HG02981 (cell line): ENCODE data around the gene KRTAP12-3.
"Not testable (repeated sequence)": the region's sequence is repeated elsewhere in the genome, so short reads cannot be mapped to it uniquely, and the experiment has no call there.

Source experiments
- ATAC-seq: cut with Tn5 transposase; IDR thresholded peaks from one replicate; pipeline ENCODE4 v1.9.1; 2021; ENCODE audit warnings: mild to moderate bottlenecking, moderate library complexity; ENCODE audit not compliant: unreplicated experiment

The KRTAP12-3 gene, protein sequence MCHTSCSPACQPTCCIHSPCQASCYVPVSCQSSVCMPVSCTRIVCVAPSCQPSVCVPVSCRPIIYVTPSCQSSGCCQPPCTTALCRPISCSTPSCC

GRCh38 chr21:44657635-44658540, at the start of gene KRTAP12-3:
Gene KRTAP12-3 (plus strand): TSS chr21:44657932. CDS start chr21:44657980, 48 bp downstream.
- ATAC-seq: no peak

DNA sequence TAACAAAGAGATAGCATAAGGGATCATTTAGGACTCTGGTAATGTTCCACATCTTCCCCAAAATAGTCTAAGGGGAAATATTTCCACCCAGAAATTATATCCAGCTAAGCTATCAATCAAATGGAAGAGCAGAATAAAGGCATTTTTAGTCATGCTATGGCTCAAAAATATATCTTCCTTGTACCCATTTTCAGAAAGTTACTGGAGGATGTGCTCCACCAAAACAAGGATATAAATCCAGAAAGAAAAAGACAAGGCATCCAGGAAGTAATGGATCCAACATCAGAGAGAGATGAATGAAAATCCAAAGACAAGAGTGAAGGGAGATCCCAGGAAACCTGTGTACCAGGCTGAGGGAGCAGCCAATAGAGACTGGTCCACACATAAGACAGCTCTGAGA, 48.5 kb upstream of the KRTAP12-3 start:
- no peak for ATAC-seq

DNA sequence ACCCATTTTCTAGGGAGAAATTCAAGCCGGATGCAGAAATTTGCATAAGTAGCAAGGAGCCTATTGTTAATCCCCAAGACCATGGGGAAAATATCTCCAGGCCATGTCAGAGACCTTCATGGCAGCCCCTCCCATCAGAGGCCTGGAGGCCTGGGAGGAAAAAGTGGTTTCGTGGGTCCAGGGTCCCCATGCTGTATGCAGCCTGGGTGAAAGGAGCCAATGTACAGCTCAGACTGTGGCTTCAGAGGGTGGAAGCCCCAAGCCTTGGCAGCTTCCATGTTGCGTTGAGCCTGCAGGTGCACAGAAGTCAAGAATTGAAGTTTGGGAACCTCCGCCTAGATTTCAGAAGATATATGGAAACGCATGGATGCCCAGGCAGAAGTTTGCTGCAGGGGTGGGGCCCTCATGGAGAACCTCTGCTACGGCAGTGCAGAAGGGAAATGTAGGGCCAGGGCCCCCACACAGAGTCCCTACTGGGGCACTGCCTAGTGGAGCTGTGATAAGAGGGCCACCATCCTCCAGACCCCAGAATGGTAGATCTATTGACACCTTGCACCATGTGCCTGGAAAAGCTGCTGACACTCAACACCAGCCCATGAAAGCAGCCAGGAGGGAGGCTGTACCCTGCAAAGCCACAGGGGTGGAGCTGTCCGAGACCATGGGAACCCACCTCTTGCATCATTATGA, 47.4 kb upstream of the KRTAP12-3 start:
- ATAC-seq: not testable (repeated sequence)

- ATAC-seq: no peak
Measured at GRCh38 chr21:44611551-44611950, 46.2 kb upstream of the KRTAP12-3 start.

- no peak for ATAC-seq
Measured at GRCh38 chr21:44612029-44612486, 45.7 kb upstream of the KRTAP12-3 start, which contains the start of gene KRTAP10-8. Gene KRTAP10-8 (plus strand): TSS chr21:44612079. CDS start chr21:44612101, 22 bp downstream.

GRCh38 chr21:44612669-44613229, 45.0 kb upstream of the KRTAP12-3 start:
- no peak for ATAC-seq

DNA sequence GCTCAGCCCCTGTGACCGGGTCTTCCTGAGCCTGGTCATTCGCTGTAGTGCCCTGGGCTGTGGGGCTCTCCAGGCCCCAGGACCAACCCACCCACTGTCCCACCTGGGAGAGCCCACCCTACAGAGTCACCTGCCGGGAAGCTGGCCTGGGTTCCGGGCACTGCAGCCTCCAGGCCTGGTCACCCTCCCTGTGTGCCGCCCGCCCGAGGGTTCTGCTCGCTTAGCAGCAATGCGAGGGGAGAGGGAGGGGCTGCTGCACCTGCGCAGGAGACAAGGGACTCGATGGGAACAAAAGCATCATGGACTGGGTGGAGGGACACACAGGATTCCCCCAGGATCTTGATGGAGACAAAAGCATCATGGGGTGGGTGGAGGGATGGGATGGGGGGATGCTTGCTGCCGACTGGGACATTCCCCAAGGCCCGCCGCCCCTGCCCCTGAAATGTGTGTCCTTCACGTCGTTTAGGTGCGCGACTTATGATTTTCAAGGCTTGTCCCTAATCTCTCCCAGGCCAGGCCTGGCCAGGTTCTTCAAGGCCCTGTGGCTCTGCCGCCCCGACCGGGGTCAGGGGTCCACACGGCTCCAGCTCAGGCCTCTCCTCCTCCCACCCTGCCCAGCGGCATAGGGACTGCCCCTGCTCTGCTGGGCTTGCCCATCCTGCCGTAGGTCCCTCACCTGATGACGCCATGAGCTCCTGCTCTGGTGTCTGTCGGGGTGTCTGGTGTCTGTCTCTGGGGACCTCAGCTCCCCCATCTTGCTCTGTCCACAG, 44.2 kb upstream of the KRTAP12-3 start:
- no peak for ATAC-seq

DNA sequence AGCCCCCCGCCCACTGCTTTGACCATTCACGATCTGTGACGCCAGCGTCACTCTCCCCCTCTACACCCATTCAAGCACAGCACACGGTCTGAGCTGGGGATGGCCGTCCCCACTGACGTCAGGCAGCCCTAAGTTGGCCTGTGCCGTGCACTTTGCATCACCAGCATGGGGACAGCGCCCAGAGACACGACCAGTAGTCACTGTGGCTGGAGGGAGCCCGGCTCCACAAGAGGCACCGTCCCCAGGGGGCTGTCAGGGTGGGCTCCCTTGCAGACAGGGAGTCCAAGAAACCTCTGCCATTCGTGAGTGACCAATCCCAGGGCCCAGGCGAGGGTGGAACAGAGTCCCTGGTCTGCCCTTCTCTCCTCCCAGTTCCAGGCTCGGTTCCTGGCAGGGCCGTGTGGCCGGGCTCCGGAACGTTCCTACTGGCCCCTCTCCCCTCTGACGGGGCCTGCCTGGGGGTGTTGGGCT, 43.5 kb upstream of the KRTAP12-3 start:
- ATAC-seq: no peak

DNA sequence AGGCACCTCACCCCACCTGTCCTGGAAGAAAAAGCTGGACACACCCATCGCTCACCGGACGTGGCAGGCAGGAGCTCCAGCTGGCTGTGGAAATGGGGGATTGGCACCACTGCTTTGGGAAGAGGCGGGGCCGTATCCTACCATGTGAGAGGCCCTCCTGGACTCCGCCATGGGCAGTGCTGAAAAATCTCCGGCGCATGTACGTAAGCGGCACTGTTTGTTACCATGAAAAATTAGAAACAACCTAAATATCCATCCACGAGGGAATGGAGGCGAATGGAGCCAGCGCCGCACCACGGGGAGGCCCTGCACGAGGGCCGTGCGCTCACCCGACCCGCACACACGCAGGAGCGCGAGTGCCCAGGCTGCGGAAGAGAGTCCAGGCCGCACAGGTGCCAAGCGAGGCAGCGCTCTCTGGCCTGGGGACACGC, 42.8 kb upstream of the KRTAP12-3 start:
- ATAC-seq: no peak

DNA sequence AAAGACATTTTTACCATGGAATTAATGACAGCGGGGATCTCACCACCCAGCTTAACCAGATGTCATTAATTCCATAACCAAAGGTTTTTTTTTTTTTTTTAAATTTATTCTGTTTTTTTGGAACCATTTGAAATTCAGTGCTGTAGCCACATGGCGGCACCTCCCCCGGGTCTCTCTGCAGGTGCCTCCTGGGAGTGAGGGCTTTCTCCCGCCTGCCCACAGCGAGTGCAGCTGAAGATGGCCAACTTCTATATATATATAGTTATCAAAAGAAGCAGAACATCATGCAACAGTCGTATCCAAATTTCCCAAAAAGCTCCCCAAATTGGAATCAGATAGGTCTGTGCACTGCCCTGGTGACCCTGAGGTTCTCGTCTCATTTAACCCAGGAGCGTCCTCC, 42.3 kb upstream of the KRTAP12-3 start:
- no peak for ATAC-seq

GRCh38 chr21:44615911-44616590, 41.7 kb upstream of the KRTAP12-3 start:
- ATAC-seq: no peak

DNA sequence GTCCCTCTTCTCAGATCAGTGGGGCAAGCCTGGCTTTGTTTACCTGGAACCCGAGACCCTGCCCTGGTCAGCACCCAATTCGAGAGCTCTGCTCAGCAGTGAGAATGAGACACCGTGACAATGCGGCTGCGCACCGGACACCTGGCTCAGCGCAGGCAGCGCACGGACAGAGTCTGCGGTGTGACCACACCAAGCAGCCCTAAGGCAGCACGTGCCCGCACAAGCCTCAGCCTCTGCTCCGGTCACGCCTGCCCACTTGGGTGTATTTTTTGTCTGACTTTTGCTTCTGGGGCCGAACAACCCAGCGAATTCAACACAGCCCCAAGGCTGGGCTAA, 41.2 kb upstream of the KRTAP12-3 start:
- no peak for ATAC-seq

GRCh38 chr21:44617071-44617501, 40.6 kb upstream of the KRTAP12-3 start:
- ATAC-seq: no peak

- no peak for ATAC-seq
Measured at GRCh38 chr21:44618504-44618903, 39.2 kb upstream of the KRTAP12-3 start.

DNA sequence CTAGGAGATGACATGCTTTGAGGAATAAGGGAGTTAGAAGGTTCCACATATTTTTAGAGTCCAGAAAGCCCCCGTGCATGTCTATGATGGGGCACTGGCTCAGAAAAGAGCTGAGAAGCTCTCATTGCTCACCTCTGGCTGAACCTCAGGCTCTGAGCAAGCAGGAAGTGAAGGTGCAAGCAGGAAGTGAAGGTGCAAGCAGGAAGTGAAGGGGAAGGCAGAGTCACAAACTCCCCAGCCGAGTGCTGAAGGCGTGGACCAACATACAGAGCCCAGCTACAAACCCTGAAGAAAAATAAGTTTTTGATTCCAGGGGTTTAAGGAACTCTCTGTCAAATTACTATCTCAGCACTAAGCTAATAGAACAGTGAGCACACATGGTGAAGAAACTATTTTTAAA, 38.8 kb upstream of the KRTAP12-3 start:
- ATAC-seq: no peak

GRCh38 chr21:44619886-44620285, 37.8 kb upstream of the KRTAP12-3 start:
- no peak for ATAC-seq

DNA sequence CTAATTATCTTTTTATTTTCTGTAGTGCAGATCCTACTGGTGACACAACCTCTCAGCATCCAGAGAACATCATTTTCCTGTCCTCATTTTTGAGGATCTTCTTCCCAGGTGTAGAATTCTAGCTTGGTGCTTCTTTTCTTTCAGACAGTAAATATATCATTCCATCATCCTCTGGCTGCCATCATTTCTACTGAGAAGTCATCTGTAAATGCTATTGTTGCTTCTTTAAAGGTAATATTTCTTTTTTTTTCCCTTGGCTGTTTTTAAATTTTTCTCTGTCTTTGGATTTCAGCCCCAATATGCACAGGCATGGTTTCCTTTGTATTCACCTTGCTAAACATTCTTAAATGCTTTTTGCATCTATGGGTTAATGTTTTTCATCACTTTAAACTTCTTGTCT, 34.2 kb upstream of the KRTAP12-3 start:
- ATAC-seq: no peak

GRCh38 chr21:44625756-44626155, 32.0 kb upstream of the KRTAP12-3 start:
- no peak for ATAC-seq

DNA sequence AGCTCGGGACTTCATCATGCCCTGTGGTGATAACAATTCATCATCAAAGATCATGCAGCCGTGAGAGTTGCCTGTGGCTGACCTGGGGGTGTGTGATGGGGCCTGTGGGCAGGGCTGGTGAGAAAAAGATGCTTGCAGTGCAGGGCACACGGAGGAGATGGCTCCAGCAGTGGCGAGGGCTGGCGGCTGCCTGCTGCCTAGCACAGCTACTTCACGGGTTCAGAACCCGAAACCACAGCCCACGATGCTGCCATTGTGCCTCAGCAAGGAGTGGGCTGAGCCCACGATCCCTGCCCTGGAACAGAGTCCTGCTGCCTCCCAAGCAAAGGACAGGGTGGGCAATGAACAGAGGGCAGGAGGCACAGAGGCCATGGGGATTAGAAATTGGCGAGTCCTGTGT, 31.5 kb upstream of the KRTAP12-3 start:
- no peak for ATAC-seq

DNA sequence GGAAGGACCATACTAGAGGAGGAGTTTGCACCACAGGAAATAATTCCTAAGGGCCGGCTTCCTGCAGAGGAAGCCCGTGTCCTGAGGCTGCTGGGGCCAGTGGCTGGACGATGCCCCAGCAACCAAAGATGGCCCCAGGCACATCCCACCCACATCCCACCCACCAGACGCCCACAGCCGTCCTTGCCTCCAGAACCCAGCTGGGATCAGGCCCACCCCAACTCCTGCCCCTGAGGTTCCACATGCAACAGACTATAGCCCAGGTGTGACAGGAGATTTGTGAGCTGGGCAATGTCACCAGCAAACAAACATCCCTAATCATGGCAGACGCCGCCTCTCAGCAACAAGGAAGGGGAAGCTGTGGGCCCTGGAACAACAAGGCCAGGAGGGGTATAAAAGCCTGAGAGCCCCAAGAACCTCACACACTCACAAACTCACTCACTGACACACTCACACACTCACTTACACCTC, 31.0 kb upstream of the KRTAP12-3 start, which contains the start of gene KRTAP10-9:
TSS of gene KRTAP10-9 (plus strand) at position 421 of the 471 bp plus-strand sequence. CDS start 79 bp downstream, outside the sequence.
- ATAC-seq: no peak
